ENCODE data around the gene RPP25. TPM values are rescaled to one million over a fixed set of nuclear protein-coding genes. Genes with fewer than 3 reads are reported as not detected.
A peak's percentile ranks its signal among the peaks of the same experiment; 100 is the strongest.

RPP25 gene
- 0.50 and 3.1 TPM in 2 replicates for total RNA-seq
- polyA plus RNA-seq = 1.00 and 2.3 TPM in 2 replicates
- 1.3 and 3.3 TPM in 2 replicates for polyA plus RNA-seq (2012)
- 0.51 and 0.96 TPM in 2 replicates for polyA minus RNA-seq (ENCODE audit: low replicate concordance)

DNA sequence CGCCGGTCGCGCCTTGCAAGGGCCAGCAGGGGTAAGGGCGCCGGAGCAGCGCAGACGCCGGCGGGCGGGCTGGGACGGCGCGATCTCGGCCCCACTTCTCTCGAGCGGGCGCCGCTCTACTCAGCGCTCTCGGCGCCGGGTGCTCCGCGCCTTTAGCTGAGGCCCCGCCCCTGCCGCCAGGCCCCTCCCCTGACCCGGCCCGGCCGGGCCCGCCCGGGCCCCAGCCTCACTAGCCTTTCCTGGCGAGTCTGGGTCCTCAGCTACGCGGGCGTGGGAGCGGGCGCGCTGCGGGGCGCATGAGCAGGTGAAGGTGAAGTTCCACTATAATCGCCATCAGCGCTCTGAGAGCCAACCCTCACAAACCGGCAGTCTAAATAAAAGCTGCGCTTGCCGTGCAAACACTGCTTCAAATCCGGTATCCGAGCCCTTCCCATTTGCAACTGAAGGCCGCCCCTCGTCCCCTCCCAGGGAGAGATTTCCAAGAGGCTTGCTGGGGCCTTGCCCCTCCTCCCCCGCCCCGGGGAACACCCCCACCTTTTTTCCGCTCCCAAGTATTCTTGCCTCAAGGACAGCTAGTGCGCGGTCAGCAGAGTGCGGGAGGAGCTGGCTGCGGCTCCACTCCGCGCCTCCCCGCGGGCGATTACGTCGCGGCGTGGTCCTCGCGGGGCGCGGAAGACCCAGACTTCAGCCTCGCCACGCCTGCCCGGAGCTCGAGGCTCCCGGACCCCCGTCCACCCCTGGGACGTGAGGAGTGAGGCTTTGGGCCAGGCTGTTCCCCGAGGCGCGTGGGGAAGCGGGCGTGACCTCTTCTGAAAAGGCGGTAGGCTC is at the start of gene RPP25:
Gene RPP25 (minus strand): TSS at position 125 of the 828 bp plus-strand sequence. CDS start 189 bp downstream, outside the sequence.
- peak within 1 kb of the TSS; percentile 66 for H2AFZ ChIP-seq (ENCODE audit: low read length)
- peak; percentile 52 to 53 for DNase-seq (ENCODE audit: low read depth in 2 of 2)
- H3K36me3 ChIP-seq (ENCODE audit: control insufficient read depth, insufficient read depth, low read length) = no peaks in the 10 kb centered on the region
- TF ChIP-seq EZH2 (IDR thresholded peaks at IDR 0.05; ENCODE audit: low read length, missing control alignments) = no peak
- TF ChIP-seq, protein P1, sequence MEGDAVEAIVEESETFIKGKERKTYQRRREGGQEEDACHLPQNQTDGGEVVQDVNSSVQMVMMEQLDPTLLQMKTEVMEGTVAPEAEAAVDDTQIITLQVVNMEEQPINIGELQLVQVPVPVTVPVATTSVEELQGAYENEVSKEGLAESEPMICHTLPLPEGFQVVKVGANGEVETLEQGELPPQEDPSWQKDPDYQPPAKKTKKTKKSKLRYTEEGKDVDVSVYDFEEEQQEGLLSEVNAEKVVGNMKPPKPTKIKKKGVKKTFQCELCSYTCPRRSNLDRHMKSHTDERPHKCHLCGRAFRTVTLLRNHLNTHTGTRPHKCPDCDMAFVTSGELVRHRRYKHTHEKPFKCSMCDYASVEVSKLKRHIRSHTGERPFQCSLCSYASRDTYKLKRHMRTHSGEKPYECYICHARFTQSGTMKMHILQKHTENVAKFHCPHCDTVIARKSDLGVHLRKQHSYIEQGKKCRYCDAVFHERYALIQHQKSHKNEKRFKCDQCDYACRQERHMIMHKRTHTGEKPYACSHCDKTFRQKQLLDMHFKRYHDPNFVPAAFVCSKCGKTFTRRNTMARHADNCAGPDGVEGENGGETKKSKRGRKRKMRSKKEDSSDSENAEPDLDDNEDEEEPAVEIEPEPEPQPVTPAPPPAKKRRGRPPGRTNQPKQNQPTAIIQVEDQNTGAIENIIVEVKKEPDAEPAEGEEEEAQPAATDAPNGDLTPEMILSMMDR (conservative IDR thresholded peaks at IDR 0.05 in 1 of 2, IDR thresholded peaks at IDR 0.05 in 1 of 2; ENCODE audit: low read depth in 1 of 2, low read length in 2 of 2) = no peak
- H3K4me1 ChIP-seq (ENCODE audit: control insufficient read depth, extremely low read depth, insufficient read depth, low read length) = no peaks in the 10 kb centered on the region
- H3K79me2 ChIP-seq (ENCODE audit: control insufficient read depth, insufficient read depth, low read length) = no peaks in the 10 kb centered on the region
- peak within 1 kb of the TSS; percentile 38 to 58 (median 51) for H3K4me3 ChIP-seq (replicated peaks in 1 of 4; ENCODE audit: control extremely low read depth in 1 of 4, insufficient read depth in 1 of 4, low read depth in 3 of 4, low read length in 4 of 4)
- no peaks in the 10 kb centered on the region for H3K9me3 ChIP-seq (ENCODE audit: control insufficient read depth, insufficient read depth, low read depth, low read length)
- peaks cover 14% of the 10 kb centered on the region for H3K27me3 ChIP-seq (ENCODE audit: control insufficient read depth, insufficient read depth, low read length)
- H4K20me1 ChIP-seq (ENCODE audit: control insufficient read depth, extremely low read depth, insufficient read depth, low read length) = no peaks in the 10 kb centered on the region
- H3K27ac ChIP-seq (ENCODE audit: insufficient read depth, low read length) = no peak within 1 kb of the TSS
- peak within 1 kb of the TSS; percentile 30 for H3K9ac ChIP-seq (ENCODE audit: insufficient read depth, low read length)
- H3K4me2 ChIP-seq (ENCODE audit: extremely low read depth, insufficient read depth, low read length) = peak within 1 kb of the TSS; percentile 44

- TF ChIP-seq, protein P1 (conservative IDR thresholded peaks at IDR 0.05 in 1 of 2, IDR thresholded peaks at IDR 0.05 in 1 of 2; ENCODE audit: low read depth in 1 of 2, low read length in 2 of 2) = no peak
- TF ChIP-seq EZH2 (IDR thresholded peaks at IDR 0.05; ENCODE audit: low read length, missing control alignments) = no peak
- no peak overlapping the region for H3K4me2 ChIP-seq (ENCODE audit: extremely low read depth, insufficient read depth, low read length)
- no peaks in the 10 kb centered on the region for H4K20me1 ChIP-seq (ENCODE audit: control insufficient read depth, extremely low read depth, insufficient read depth, low read length)
- H3K36me3 ChIP-seq (ENCODE audit: control insufficient read depth, insufficient read depth, low read length) = no peaks in the 10 kb centered on the region
- H3K4me1 ChIP-seq (ENCODE audit: control insufficient read depth, extremely low read depth, insufficient read depth, low read length) = no peaks in the 10 kb centered on the region
- H3K79me2 ChIP-seq (ENCODE audit: control insufficient read depth, insufficient read depth, low read length) = no peaks in the 10 kb centered on the region
- no peak overlapping the region for H3K9ac ChIP-seq (ENCODE audit: insufficient read depth, low read length)
- no peak overlapping the region for H2AFZ ChIP-seq (ENCODE audit: low read length)
- no peaks in the 10 kb centered on the region for H3K9me3 ChIP-seq (ENCODE audit: control insufficient read depth, insufficient read depth, low read depth, low read length)
- H3K4me3 ChIP-seq (replicated peaks in 1 of 4; ENCODE audit: control extremely low read depth in 1 of 4, insufficient read depth in 1 of 4, low read depth in 3 of 4, low read length in 4 of 4) = no peak overlapping the region
- no peak for DNase-seq (ENCODE audit: low read depth in 2 of 2)
- no peak overlapping the region for H3K27ac ChIP-seq (ENCODE audit: insufficient read depth, low read length)
- H3K27me3 ChIP-seq (ENCODE audit: control insufficient read depth, insufficient read depth, low read length) = peaks cover 5% of the 10 kb centered on the region
These were observed 45.8 kb upstream of the RPP25 start for GRCh38 chr15:75002398-75002797.

DNA sequence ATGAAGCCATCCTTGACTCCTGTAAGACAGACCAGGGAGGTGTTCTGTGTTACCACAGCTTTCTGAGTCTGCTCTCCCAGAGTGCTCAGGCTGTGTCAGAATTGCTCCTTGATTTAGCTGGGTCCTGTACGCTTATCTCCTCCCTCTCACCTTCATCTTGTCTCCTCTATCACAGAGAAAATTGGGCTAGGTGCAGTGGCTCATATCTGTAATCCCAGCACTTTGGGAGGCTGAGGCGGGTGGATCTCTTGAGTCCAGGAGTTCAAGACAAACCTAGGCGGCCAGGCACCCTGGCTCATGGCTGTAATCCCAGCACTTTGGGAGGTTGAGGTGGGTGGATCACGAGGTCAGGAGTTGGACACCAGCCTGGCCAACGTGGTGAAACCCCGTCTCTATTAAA is 44.7 kb upstream of the RPP25 start:
- TF ChIP-seq EZH2 (IDR thresholded peaks at IDR 0.05; ENCODE audit: low read length, missing control alignments) = no peak
- TF ChIP-seq, protein P1 (conservative IDR thresholded peaks at IDR 0.05 in 1 of 2, IDR thresholded peaks at IDR 0.05 in 1 of 2; ENCODE audit: low read depth in 1 of 2, low read length in 2 of 2) = no peak
- DNase-seq (ENCODE audit: low read depth in 2 of 2) = no peak

More for the DNA sequence above, 44.7 kb upstream of the RPP25 start:
- Histone ChIP-seq H3K4me2 (ENCODE audit: extremely low read depth, insufficient read depth, low read length) (no peak overlapping the region), H3K36me3 (ENCODE audit: control insufficient read depth, insufficient read depth, low read length) (no peaks in the 10 kb centered on the region), H3K79me2 (ENCODE audit: control insufficient read depth, insufficient read depth, low read length) (no peaks in the 10 kb centered on the region), H2AFZ (ENCODE audit: low read length) (no peak overlapping the region), H4K20me1 (ENCODE audit: control insufficient read depth, extremely low read depth, insufficient read depth, low read length) (no peaks in the 10 kb centered on the region), H3K27ac (ENCODE audit: insufficient read depth, low read length) (no peak overlapping the region), H3K4me1 (ENCODE audit: control insufficient read depth, extremely low read depth, insufficient read depth, low read length) (no peaks in the 10 kb centered on the region), H3K9me3 (ENCODE audit: control insufficient read depth, insufficient read depth, low read depth, low read length) (no peaks in the 10 kb centered on the region), H3K9ac (ENCODE audit: insufficient read depth, low read length) (no peak overlapping the region), H3K27me3 (ENCODE audit: control insufficient read depth, insufficient read depth, low read length) (peaks cover 13% of the 10 kb centered on the region), H3K4me3 (replicated peaks in 1 of 4; ENCODE audit: control extremely low read depth in 1 of 4, insufficient read depth in 1 of 4, low read depth in 3 of 4, low read length in 4 of 4) (no peak overlapping the region)
